ENCODE data around the gene MIER1. TPM values are rescaled to one million over a fixed set of nuclear protein-coding genes. Genes with fewer than 3 reads are reported as not detected.

The MIER1 gene
- total RNA-seq, 1 donor from 2014 or later: 33.3 TPM

DNA sequence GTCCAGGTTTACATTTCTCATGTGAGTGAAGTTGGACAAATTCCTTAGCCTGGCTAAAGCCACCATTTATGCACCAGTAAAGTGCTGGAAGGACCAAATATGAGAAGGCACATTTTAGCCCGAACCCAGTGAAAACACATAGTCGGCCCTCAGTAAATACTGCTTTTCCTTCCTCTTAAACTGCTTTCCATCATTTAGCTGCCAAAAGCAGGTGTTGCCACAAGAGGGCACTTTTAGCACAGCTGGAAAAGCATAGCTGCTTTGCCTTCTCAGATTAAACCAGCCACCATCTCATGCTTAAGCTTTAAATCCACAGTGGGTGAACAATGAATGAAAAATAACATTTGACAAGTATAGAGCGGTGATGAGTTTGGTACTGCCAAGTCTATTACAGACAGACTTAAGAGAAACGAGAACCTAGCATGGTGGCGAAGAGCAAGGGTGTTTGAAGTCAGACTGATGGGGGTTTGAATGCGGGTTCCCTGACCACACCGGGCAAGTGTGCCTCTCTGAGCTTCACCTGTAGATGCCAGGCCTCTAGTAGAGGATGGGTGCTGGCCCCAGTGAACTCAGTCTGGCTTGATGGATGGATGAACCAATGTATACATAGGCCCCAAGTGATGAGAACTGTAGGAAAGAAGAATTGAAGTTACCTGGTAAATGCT, 71.4 kb downstream of the MIER1 start:
- no peak for DNase-seq (ENCODE audit: low spot score)

DNA sequence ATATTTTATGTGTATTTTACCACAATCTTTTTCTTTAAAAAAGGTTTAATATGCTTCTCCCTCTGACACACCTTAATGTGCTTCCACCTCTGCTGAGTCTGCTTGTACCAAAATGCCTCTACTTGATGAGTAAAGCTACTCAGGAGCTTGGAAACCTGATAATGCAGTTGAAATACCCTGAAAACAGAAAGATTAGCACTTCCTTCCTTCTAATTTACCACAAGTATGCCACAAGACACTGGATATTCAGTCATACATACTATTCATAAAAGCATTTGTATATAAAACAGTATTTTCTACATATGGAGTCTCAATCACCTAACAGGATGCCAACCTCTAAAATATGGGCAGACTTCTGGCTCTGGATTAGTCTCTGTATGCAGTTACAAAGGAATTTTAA, 74.2 kb downstream of the MIER1 start:
- no peak for DNase-seq (ENCODE audit: low spot score)

DNA sequence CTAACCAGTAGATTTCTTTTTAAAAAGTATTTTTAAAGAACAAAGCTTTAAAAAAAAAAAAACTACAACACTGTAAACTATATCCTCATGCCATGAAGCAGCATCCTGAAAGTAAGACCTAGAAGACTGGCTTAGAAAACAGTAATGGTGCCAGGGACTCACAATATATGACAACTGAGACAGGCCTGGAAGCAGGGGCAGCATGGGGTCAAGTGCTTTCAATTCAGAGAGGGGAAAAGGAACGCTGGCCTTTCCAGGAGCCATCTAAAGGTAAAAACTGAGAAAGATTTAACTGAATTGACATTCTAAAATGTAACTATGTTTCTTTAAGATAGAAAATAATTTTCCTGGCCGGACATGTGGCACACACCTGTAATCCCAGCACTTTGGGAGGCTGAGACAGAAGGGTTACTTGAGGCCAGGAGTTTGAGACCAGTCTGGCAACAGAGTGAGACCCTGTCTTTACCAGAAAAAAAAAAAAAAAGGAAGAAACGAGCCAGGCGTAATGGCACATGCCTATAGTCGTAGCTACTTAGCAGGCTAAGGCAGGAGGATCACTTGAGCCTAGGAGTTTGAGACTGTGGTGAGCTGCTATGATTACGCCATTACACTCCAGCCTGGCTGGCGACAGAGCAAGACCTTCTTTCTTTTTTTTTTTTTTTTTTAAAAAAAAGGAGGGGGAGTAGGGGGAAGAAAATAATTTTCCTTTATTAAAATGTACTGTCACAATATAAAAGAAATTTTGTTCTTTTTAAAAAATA, 75.0 kb downstream of the MIER1 start:
- DNase-seq (ENCODE audit: low spot score): no peak

DNA sequence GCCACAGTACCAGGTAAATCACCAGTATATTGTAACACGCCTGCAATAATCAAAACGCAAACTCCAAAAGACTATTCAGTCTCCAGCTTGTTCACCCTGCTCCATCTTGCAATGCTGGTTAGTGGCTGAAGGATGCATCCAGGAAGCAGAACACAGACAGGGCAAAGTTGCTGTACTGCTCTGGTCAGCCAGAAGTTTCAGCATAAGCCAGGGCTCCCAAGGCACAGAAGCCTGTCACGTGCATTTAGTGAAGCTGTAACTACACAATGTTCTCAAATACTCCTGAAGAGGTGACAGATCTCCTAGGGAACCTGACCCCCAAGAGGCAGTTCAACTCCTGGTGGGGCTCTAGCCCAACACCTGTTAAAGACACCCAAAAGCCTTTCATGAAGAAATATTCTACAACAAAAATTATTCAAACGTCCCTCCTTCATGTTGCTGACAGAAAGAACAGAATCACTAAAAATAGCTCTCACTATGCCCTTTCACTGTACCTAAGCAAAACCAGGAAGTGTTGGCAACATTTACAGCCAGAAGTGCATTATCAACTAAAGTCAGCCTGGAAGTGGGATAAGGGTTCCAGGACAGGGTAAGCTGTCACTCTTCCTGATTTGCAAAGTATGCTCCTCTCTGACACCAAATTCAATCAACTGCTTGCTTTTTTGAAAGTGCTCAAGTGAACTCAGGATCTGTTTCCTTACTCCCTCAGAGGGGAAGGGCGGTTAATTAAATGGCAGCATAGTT, 77.1 kb downstream of the MIER1 start:
- no peak for DNase-seq (ENCODE audit: low spot score)

DNA sequence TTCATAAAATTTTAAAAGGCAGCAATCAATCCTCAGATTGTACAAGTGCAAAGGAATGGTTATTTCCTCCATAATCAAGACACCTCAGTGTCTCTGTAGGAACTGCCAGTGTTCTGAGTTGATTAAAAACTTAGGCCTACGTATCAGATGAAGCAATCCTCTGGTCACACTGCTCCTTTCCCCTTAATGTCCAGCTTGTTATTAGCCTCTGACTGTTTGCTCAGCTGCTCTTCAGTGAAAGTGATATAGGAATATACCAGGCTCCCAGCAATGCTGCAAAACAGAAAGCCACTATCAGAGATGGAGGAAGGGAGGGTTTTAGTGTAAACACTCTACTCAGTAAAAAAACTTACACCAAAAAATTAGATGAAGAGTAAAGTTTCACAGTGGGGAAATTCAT, 79.4 kb downstream of the MIER1 start:
- DNase-seq (ENCODE audit: low spot score): no peak

DNA sequence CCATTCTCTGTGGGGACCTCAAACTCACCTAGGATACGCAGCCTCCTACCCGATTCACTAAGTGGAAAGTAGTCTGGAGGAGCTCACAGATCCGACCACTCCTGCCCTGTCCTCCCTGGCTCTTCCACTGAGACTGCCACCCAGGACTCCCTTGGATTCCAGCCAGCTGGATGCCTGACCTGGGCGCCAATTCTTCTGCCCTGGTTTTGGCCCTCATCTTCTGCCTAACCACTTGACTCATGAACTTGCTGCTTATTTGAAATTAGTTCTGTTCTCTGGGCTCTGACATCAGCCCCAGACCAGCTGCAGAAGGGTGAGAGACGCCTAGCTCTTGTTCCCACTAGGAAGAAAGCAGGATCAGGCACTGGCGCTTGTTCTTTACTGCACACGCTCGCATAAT, 80.3 kb downstream of the MIER1 start:
- DNase-seq (ENCODE audit: low spot score): no peak

DNA sequence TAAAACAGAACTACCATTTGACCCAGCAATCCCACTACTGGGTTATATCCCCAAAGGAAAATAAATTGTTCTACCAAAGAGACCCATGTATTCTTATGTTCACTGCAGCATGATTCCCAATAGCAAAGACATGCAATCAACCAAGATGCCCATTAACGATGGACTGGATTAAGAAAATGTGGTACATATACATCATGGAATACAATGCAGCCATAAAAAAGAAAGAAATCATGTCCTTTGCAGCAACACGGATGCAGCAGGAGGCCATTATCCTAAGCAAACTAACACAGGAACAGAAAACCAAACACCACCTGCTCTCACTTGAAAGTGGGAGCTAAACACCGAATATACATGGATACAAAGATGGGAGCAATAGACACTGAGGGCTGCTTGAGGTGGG, 85.0 kb downstream of the MIER1 start:
- DNase-seq (ENCODE audit: low spot score): no peak

DNA sequence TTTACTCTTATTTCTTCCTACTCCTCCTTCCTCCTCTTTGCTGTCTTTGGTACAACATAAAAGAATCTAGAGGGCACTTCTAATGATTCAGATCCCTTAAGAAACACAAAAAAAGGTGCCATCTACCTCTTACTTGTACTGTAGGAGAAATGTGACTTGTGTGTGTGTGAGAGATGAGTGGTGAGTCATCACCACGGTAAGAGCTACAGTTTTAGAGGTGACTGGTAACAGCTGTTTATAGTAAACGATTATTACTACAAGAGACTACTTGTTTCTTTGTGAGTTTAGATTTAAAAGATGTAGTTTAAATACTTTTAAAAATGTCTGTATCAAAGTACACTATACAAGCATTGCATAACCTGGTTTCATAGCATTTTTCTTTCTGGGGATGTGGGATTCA, 88.8 kb downstream of the MIER1 start:
- DNase-seq (ENCODE audit: low spot score): no peak

DNA sequence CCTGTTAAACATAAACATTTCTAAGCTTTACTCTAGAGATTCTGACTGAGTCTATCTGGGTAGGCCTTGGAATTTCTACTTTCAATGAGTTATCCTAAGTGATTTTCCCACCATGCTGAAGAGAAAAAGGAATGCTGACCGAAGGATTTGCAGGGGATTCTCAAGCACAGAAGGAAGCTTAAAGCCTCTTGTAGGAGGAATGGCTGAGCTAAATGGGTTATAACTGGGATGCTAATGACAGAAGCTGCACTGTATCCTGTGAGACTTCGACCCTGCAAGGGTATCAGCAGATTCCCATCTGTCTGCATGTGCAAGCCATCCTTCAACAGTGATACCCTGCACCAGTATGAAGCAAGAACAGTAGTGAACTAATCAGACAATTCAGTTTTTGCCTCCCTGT, 93.8 kb downstream of the MIER1 start:
- no peak for DNase-seq (ENCODE audit: low spot score)

DNA sequence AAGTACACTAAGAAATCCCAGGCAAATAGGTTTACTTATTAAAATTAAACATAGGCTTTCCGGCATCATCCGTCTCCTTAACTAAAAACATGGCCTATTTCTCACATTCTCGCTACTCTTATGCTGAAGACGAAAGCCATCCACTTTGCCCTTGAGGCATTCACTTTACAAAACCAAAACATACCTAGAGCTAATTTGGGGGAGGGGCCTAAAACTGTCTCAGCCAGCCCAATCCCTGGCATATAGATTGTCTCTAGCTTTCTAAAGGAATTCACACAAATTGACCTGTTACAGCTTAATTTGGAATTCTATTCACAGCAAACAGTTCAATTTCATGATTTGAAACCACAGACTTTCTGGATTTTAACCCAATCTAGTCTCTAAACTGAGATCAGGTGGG, 94.3 kb downstream of the MIER1 start:
- no peak for DNase-seq (ENCODE audit: low spot score)

DNA sequence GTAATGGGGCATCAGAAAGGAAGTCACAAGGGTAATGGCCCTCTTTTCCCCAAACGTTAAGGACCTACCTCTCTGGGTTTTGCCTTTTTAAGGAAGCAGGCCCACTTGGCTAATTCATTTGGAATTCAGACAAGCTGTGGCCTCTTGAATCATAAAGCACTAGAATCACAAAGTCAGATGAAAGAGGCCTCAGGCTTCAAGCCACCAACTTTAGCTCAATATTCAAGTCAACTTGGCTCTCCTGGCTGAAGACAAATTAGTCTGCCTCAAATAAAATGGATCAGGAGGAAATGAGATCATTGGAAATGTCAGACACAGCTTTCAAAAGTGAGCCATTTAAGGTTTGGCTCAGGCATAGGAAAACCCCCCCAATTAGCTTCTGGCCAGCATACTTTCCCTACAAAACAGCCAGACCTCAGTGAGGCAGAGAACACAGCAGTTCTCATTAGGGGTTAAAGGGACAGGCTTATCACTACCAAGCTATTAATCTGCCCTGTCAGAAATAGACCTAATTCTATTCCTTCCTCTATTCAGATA, 94.9 kb downstream of the MIER1 start:
- no peak for DNase-seq (ENCODE audit: low spot score)

DNA sequence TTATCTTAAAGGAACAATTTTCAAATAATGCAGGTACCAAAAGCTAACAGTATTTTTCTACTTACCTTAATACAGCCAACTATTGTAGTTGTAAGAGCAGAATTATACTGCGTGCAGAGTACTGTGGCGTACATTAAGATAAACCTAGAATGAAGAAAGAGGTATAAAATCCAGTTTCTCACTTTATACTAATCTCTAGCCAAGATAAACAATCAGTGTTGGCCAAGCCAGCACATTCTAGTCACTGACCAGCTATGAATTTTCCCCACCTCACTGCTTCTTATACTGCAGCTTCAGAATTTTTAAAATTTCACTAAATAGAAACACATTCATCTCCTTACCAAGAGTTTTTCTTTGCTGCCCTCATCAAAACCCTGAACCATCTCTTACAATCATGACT, 95.5 kb downstream of the MIER1 start:
- no peak for DNase-seq (ENCODE audit: low spot score)

DNA sequence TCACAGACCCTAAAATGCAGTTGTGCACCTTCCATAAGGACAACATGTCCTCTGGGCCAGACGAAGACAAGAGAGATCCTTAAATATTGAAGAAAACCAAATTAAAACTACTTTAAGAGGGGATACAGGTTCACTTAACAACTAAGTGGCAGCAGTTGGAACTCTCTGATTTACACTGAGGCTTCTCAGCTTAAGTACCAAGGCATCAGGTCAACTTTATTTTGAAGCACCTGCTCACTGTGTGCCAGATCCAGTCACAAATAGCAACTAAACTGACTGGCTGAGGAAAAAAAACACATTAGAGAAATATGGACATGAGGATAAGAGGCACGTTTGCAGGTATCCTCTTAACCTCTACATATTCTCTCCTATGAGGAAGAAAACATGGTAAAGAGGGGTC, 96.0 kb downstream of the MIER1 start:
- DNase-seq (ENCODE audit: low spot score): no peak

DNA sequence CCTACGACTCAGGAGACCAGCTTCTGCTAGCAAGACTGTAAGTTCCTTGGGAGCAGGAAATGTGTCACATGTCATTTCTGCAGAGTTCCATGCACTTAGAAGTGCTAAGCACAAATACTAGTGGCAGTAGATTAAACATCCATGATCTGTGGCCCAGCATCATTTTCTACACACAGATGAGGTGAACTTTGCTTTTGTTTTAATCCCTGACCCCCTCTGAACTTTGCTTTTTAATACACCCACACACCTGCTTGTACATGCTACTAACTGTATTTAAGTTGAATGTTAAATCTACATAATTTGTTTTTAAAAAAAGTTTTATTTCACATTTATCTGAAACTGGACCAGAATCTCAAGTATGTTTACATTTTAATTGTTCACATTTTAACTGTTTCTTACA, 104.7 kb downstream of the MIER1 start:
- DNase-seq (ENCODE audit: low spot score): no peak

DNA sequence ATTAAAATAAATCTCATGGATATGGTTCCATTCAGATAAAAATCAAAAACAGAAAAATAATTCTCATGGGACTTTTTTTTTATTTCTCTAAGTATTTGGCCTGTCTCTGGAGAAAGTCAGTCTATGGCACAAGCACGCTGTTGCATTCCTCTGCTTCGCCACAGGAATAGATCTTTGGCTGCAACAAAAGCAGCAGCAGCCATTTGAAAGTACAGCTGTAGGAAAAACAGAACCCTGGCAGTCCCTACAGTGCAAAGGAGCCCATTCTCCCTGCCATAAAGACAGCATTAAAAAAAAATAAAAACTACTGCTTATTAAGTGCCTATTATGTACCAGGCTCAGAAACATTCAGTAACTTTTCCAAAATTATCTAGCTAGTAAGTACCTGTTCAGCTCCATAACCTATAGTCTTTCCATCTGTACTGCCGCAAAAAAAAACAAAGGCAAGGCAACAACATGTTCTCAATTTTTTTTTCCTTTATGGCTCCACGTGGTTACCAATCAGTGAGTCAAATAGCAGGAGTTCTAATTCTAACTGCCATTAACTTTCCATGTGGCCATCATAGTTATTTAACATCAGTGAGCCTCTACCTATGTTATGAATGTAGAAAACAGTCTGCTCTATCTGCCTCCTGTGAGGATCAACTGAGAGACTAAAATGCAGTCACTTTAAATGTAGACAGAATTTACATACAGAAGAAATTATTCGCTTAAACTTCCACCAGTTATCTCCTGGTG, 106.5 kb downstream of the MIER1 start:
- DNase-seq (ENCODE audit: low spot score): no peak

DNA sequence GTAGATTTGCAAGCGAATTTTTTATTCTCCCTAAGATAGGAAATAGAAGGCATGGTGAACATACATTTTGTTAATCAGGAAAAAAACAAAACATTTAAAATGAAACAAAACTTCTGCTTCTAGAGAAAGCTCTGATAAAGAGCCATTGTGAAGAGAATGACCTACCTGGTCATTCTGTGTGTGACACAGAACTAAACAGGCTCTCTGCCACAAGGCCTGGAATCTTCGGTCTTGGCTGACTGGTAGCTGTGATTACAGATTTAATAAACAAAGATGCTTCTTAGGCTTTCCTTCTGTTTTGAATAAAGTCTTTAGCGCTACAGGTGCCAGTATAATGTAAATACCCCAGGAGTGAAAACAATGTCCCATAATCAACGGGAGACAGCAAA, 107.1 kb downstream of the MIER1 start:
- no peak for DNase-seq (ENCODE audit: low spot score)

Other genes starting within 250 kb of the MIER1 start
- 1.7 TPM for gene DYNLT5, start 172.5 kb upstream of the MIER1 start, total RNA-seq
- not detected for gene INSL5, start 123.7 kb upstream of the MIER1 start, total RNA-seq
- gene DNAI4, start 134 bp upstream of the MIER1 start, total RNA-seq: 7.0 TPM
- gene SLC35D1, start 129.2 kb downstream of the MIER1 start, total RNA-seq: 7.4 TPM
- gene C1orf141, start 210.0 kb downstream of the MIER1 start, total RNA-seq: not detected
- not detected for gene IL23R, start 241.5 kb downstream of the MIER1 start, total RNA-seq

All from mesenteric fat pad (tissue), 1 donor.